Neutrophil (primary cell): ENCODE data around the gene CYTH4.

Experiments
- H3K27ac ChIP-seq: fragments of 200-600 bp; sonication (generic); 2 replicates; pipeline ENCODE4 v1.5.1; 2016; ENCODE audit warnings: mild to moderate bottlenecking, moderate library complexity
- H3K27me3 ChIP-seq: fragments of 200-600 bp; sonication (generic); 2 replicates; pipeline ENCODE4 v1.6.0; 2016; ENCODE audit warnings: mild to moderate bottlenecking
- H3K36me3 ChIP-seq: fragments of 200-600 bp; sonication (generic); 2 replicates; pipeline ENCODE4 v1.5.1; 2017
- H3K4me1 ChIP-seq, 2 experiments: fragments of 200-600 bp in 1 of 2; sonication (generic) in 1 of 2; 1 replicate in 1 of 2; 2 replicates in 1 of 2; pipeline versions ENCODE4 v1.5.1 to v1.6.1; 2013 to 2016; ENCODE audit warnings: low read depth in 1 of 2, low read length in 1 of 2, mild to moderate bottlenecking in 1 of 2, moderate library complexity in 1 of 2; ENCODE audit not compliant: control insufficient read depth in 1 of 2, insufficient read depth in 1 of 2
- H3K4me3 ChIP-seq, 2 experiments: fragments of 200-600 bp in 1 of 2; sonication (generic) in 1 of 2; 1 replicate in 1 of 2; 2 replicates in 1 of 2; pipeline ENCODE4 v1.5.1; 2013 to 2016; ENCODE audit warnings: low read depth in 1 of 2, low read length in 1 of 2, mild to moderate bottlenecking in 1 of 2, moderate library complexity in 1 of 2
- H3K9me3 ChIP-seq: fragments of 200-600 bp; sonication (generic); 2 replicates; pipeline ENCODE4 v1.5.1; 2016
- TF ChIP-seq, protein P1 (sequence below): fragments of 200-600 bp; sonication (generic); IDR thresholded peaks from 2 replicates; pipeline ENCODE4 v1.5.1; 2016; ENCODE audit warnings: antibody characterized with exemption

CYTH4 gene

GRCh38 chr22:37258753-37259401, 23.4 kb upstream of the CYTH4 start:
- Histone ChIP-seq H3K36me3 (no peaks in the 10 kb centered on the region), H3K9me3 (no peaks in the 10 kb centered on the region), H3K27ac (peak overlapping the region; percentile 63), H3K4me1 (peaks cover 23 to 24% of the 10 kb centered on the region in 2 experiments), H3K4me3 (peak overlapping the region in 1 of 2 experiments; percentile 17), H3K27me3 (no peaks in the 10 kb centered on the region)
- TF ChIP-seq, protein P1, sequence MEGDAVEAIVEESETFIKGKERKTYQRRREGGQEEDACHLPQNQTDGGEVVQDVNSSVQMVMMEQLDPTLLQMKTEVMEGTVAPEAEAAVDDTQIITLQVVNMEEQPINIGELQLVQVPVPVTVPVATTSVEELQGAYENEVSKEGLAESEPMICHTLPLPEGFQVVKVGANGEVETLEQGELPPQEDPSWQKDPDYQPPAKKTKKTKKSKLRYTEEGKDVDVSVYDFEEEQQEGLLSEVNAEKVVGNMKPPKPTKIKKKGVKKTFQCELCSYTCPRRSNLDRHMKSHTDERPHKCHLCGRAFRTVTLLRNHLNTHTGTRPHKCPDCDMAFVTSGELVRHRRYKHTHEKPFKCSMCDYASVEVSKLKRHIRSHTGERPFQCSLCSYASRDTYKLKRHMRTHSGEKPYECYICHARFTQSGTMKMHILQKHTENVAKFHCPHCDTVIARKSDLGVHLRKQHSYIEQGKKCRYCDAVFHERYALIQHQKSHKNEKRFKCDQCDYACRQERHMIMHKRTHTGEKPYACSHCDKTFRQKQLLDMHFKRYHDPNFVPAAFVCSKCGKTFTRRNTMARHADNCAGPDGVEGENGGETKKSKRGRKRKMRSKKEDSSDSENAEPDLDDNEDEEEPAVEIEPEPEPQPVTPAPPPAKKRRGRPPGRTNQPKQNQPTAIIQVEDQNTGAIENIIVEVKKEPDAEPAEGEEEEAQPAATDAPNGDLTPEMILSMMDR: no peak

DNA sequence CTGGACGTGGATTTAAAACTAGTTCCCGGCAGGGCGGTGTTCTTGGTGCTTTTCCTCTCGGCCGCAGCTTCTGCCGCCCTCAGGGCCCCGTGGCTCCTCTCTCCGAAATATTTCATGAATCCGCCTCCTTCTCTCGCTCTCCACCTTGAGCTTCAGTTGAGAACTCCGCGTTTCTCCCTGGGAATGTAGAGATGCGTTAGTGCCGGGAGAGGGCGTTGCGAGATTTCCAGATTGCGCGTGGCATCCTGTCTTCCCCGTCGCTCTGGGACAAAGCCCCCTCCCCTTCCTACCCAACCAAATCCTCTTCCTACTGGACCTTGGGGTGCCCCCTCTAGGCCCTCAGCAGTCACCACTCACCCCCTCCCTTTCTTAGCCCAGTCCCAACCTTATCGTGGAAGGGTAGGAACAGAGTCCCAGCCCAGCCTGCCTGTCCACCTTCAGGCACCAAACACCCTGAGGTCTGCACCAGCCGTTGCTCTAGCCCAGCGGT, 22.7 kb upstream of the CYTH4 start:
- Histone ChIP-seq H3K36me3 (no peaks in the 10 kb centered on the region), H3K27me3 (no peaks in the 10 kb centered on the region), H3K4me1 (peaks cover 23 to 24% of the 10 kb centered on the region in 2 experiments), H3K27ac (peak overlapping the region; percentile 63), H3K9me3 (no peaks in the 10 kb centered on the region), H3K4me3 (peak overlapping the region in 1 of 2 experiments; percentile 17)
- TF ChIP-seq, protein P1: peak; percentile 82

DNA sequence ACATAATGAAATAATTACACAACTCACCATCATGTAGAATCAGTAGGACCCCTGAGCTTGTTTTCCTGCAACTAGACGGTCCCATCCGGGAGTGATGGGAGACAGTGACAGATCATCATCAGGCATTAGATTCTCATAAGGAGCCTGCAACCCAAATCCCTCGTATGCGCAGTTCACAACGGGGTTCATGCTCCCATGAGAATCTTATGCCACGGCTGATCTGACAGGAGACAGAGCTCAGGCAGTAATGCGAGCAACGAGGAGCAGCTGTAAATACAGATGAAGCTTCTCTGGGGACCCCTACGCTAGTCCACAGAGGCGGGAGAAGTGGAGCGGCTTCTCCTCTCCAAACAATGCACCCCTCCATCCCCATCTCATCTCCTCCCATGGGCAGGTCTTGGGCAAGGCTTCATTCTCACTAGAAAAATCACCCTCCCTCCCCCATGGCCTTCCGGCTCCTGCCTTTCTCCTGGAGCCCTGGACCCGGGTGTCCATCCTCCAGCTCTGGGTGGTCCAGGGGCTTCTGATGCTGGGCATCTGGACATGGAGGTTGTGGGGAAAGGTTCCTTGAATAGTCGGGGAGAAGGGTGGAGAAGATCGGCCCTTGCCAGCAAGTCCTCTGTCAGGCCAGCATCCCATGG, 22.0 kb upstream of the CYTH4 start:
- TF ChIP-seq, protein P1: no peak
- Histone ChIP-seq H3K27ac (peak overlapping the region; percentile 48), H3K9me3 (no peaks in the 10 kb centered on the region)

DNA sequence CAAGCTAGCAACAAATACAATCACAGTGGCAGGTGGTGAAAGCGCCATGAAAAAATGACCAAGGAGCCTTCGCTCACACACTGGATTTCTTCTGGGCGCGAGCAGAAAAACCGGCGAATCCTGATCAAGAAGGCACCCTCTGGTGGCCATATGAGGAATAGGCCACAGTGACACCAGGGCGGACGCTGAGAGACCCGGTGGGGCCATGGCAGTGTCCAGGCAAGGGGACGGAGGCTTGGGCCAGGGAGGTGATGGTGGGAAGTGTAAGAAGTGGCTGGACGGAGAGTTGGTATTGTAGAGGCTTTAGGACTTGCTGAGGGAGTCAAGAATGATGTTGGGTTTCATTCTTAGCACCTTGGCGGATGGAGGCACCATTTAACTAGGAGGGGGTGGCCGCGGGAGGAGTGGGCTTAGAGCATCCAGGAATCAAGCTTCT, 21.4 kb upstream of the CYTH4 start:
- H3K27ac ChIP-seq: peak overlapping the region; percentile 48
- H3K9me3 ChIP-seq: no peaks in the 10 kb centered on the region
- TF ChIP-seq, protein P1: peak; percentile 98
- H3K36me3 ChIP-seq: no peaks in the 10 kb centered on the region
- peak overlapping the region in 1 of 2 experiments; percentile 16 for H3K4me3 ChIP-seq
- no peaks in the 10 kb centered on the region for H3K27me3 ChIP-seq
- H3K4me1 ChIP-seq: peaks cover 23 to 24% of the 10 kb centered on the region in 2 experiments

More for the DNA sequence above, 22.0 kb upstream of the CYTH4 start:
- Histone ChIP-seq H3K36me3 (no peaks in the 10 kb centered on the region), H3K4me1 (peaks cover 23 to 24% of the 10 kb centered on the region in 2 experiments), H3K27me3 (no peaks in the 10 kb centered on the region), H3K4me3 (no peak overlapping the region)

DNA sequence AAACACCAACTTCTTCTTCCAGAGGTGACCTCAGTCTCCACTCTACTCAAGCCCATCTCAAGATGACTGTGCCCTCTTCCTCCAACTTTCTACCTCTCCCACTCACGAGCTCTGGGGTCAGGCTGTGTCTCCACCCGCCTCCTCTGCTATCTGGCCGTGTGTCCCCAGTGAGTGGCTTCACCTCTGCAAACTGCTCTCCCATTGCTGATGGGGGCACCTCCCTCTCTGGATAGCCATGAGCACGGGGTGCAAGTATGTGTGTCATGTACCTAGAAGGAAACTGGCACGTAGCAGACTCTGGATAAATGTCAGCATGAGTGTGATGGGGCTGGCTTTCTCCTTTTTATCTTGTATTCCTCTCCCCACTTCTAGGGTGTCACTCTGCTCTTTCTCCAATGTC, 20.0 kb upstream of the CYTH4 start:
- Histone ChIP-seq H3K4me1 (peaks cover 32 to 33% of the 10 kb centered on the region in 2 experiments), H3K9me3 (no peaks in the 10 kb centered on the region), H3K36me3 (no peaks in the 10 kb centered on the region), H3K27me3 (no peaks in the 10 kb centered on the region), H3K4me3 (no peak overlapping the region), H3K27ac (no peak overlapping the region)
- TF ChIP-seq, protein P1: no peak
